ENCODE results near the gene C5orf58. TPM values are rescaled to one million over a fixed set of nuclear protein-coding genes. Genes with fewer than 3 reads are reported as not detected.

C5orf58 gene
- total and polyA plus RNA-seq, 11 donors = not detected

DNA sequence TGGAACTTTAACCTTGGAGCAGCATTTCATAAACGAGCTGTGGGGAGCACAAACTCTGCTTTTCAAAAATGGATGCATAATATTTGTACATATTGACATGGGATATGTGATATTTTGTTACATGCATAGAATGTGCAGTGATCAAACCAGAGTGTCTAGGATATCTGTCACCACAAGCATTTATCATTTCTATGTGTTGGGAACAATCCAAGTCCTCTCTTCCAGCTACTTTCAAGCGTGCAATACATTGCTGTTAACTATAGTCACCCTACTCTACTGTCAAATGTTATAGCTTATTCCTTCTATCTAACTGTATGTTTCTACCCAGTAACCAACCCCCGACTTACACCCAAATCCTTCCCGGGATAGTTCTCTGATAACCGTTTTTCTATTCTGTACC lies 15.0 kb upstream of the C5orf58 start:
- 76 to 80% (median 79%) methylated on average over 5 of the region's 5 CpGs for WGBS, 4 donors
- Histone ChIP-seq H3K27me3 (peaks cover 0 to 8% (median 0%) of the 10 kb centered on the region in 9 donors), H3K4me1 (peaks cover 0 to 18% (median 0%) of the 10 kb centered on the region in 12 donors), H3K36me3 (no peaks in the 10 kb centered on the region), H3K27ac (no peak overlapping the region), H3K9me3 (no peaks in the 10 kb centered on the region), H3K4me3 (no peak overlapping the region)
- ATAC-seq = no peak
- DNase-seq = no peak
- intact Hi-C loops (cut with DNase I) = loop anchor here in 2 of 10 donors (2.0 to 10.0 kb wide), 2 partner anchors 113 to 117 kb away; partner anchors contain the start of gene FOXI1 (in 1 of the 2)
- TF ChIP-seq POLR2A (IDR thresholded peaks at IDR 0.05) = no peak
- TF ChIP-seq, protein P1, sequence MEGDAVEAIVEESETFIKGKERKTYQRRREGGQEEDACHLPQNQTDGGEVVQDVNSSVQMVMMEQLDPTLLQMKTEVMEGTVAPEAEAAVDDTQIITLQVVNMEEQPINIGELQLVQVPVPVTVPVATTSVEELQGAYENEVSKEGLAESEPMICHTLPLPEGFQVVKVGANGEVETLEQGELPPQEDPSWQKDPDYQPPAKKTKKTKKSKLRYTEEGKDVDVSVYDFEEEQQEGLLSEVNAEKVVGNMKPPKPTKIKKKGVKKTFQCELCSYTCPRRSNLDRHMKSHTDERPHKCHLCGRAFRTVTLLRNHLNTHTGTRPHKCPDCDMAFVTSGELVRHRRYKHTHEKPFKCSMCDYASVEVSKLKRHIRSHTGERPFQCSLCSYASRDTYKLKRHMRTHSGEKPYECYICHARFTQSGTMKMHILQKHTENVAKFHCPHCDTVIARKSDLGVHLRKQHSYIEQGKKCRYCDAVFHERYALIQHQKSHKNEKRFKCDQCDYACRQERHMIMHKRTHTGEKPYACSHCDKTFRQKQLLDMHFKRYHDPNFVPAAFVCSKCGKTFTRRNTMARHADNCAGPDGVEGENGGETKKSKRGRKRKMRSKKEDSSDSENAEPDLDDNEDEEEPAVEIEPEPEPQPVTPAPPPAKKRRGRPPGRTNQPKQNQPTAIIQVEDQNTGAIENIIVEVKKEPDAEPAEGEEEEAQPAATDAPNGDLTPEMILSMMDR (IDR thresholded peaks at IDR 0.05) = no peak

DNA sequence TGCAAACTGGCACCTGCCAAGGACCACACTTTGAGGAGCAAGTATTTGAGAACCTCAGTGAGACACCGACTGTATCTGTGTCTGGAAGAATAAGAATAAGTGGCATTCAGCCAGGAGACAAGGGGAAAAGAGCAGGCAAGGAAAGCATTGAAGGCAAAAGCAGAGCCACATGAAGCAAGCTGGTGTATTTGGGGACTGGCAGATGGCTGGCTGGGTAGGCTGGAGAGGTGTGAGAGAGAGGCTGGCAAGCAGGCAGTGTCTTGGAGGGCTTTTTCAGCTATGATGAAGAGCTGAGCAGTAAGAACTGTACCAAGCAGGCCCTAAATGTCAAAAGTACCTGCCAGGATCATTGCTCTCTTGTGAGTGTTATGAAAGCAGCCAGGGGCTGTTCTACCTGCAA lies 14.1 kb upstream of the C5orf58 start:
- no peaks in the 10 kb centered on the region for H3K9me3 ChIP-seq
- no peak for TF ChIP-seq POLR2A (IDR thresholded peaks at IDR 0.05)
- intact Hi-C loops (cut with DNase I) = loop anchor here in 1 of 10 donors (10.0 kb wide), 1 partner anchor 114 kb away; the partner anchor contains the start of gene FOXI1
- no peaks in the 10 kb centered on the region for H3K36me3 ChIP-seq
- WGBS, 4 donors = 52 to 68% (median 58%) methylated on average over 1 of the region's 1 CpG
- peaks cover 0 to 24% (median 0%) of the 10 kb centered on the region in 12 donors for H3K4me1 ChIP-seq
- no peak for ATAC-seq
- no peak for DNase-seq
- H3K27me3 ChIP-seq = peaks cover 0 to 8% (median 0%) of the 10 kb centered on the region in 9 donors
- no peak overlapping the region for H3K27ac ChIP-seq
- no peak overlapping the region for H3K4me3 ChIP-seq

DNA sequence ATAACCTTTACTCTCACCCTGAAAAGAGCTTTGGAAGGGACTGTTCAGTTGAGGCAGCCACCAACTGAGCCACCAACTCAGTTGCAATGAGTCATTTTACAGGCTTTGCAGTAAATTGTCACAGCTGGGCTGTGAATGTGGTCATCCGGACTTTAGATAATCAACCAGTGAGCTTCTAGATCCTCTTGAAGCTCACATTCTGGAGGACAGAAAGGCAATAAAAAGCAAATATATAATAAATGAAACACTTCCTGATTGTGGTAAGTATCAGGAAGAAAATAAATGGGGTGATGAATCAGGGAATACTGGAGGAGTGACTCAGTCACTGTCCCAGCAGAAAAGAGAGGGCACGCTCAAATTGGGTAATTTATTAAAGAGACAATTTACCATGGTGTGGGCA lies 13.2 kb upstream of the C5orf58 start:
- 77 to 83% (median 79%) methylated on average over 2 of the region's 2 CpGs for WGBS, 4 donors
- Histone ChIP-seq H3K36me3 (no peaks in the 10 kb centered on the region), H3K27me3 (peaks cover 0 to 8% (median 0%) of the 10 kb centered on the region in 9 donors), H3K4me3 (no peak overlapping the region), H3K4me1 (peaks cover 0 to 33% (median 0%) of the 10 kb centered on the region in 12 donors), H3K27ac (no peak overlapping the region), H3K9me3 (no peaks in the 10 kb centered on the region)
- ATAC-seq (no peak), DNase-seq (no peak)
- intact Hi-C loops (cut with DNase I) = loop anchor here in 3 of 10 donors (10.0 kb wide), 3 partner anchors 115 to 415 kb away; partner anchors contain the start of gene FOXI1 (in 1 of the 3)
- TF ChIP-seq, protein P1 (IDR thresholded peaks at IDR 0.05) = no peak
- no peak for TF ChIP-seq POLR2A (IDR thresholded peaks at IDR 0.05)

DNA sequence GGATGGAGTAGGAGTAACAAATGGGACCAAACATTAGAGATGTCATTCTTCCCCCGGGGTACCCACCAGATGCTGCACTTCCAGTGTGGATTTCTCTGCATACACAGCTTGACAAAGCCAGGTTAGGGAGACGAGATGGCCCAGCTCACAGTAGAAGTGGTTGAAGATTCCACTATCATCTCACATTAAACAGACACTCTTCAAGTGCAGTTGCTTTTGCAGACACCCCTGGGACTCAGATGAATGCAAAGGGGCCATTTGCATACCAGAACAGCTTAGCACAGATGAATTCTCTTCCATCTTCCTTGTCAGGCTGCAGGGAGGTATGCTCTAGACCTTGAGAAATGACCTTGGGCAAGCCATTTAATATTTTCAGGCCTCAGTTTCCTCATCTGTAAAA lies 12.6 kb upstream of the C5orf58 start:
- TF ChIP-seq POLR2A (IDR thresholded peaks at IDR 0.05) = no peak
- TF ChIP-seq, protein P1 (IDR thresholded peaks at IDR 0.05) = no peak
- Histone ChIP-seq H3K27ac (no peak overlapping the region), H3K4me1 (peaks cover 0 to 34% (median 0%) of the 10 kb centered on the region in 12 donors), H3K4me3 (no peak overlapping the region), H3K9me3 (no peaks in the 10 kb centered on the region), H3K27me3 (peaks cover 0 to 8% (median 0%) of the 10 kb centered on the region in 9 donors), H3K36me3 (no peaks in the 10 kb centered on the region)
- DNase-seq (no peak), ATAC-seq (no peak)
- intact Hi-C loops (cut with DNase I) = loop anchor here in 2 of 10 donors (10.0 kb wide), 2 partner anchors 405 to 415 kb away; no protein-coding TSS in a partner anchor
- 70 to 78% (median 71%) methylated on average over 2 of the region's 2 CpGs for WGBS, 4 donors

All from heart left ventricle (tissue), 16 donors.